C4-2B (cell line): ENCODE results near the gene PRDM15.

Experiments used
- H3K27ac ChIP-seq: fragments of 450-650 bp; 2 replicates; pipeline ENCODE4 v1.5.1; 2017
- CTCF ChIP-seq: fragments of 450-650 bp; conservative IDR thresholded peaks from 2 replicates; pipeline ENCODE4 v1.5.1; 2017; ENCODE audit warnings: mild to moderate bottlenecking
- ZFX ChIP-seq: fragments of 450-650 bp; IDR thresholded peaks from 2 replicates; pipeline ENCODE4 v1.6.1; 2017

Gene PRDM15

GRCh38 chr21:41825881-41826280 lies 53.3 kb downstream of the PRDM15 start:
- H3K27ac ChIP-seq = no peak overlapping the region
- TF ChIP-seq ZFX = no peak
- no peak for TF ChIP-seq CTCF

- no peak overlapping the region for H3K27ac ChIP-seq
- TF ChIP-seq CTCF (no peak), ZFX (no peak)
Observed at GRCh38 chr21:41825216-41825615, 53.9 kb downstream of the PRDM15 start.

- no peak overlapping the region for H3K27ac ChIP-seq
- TF ChIP-seq CTCF (no peak), ZFX (no peak)
Observed at GRCh38 chr21:41824466-41825207, 54.5 kb downstream of the PRDM15 start.

GRCh38 chr21:41823906-41824305 lies 55.2 kb downstream of the PRDM15 start:
- no peak overlapping the region for H3K27ac ChIP-seq

GRCh38 chr21:41823166-41823565 lies 56.0 kb downstream of the PRDM15 start:
- no peak overlapping the region for H3K27ac ChIP-seq

More at GRCh38 chr21:41823906-41824305, 55.2 kb downstream of the PRDM15 start:
- no peak for TF ChIP-seq ZFX
- TF ChIP-seq CTCF = no peak

GRCh38 chr21:41821756-41822431 lies 57.2 kb downstream of the PRDM15 start:
- TF ChIP-seq ZFX = no peak
- TF ChIP-seq CTCF = no peak
- H3K27ac ChIP-seq = no peak overlapping the region

More at GRCh38 chr21:41823166-41823565, 56.0 kb downstream of the PRDM15 start:
- TF ChIP-seq CTCF (no peak), ZFX (no peak)

GRCh38 chr21:41821081-41821755 lies 57.9 kb downstream of the PRDM15 start:
- no peak overlapping the region for H3K27ac ChIP-seq
- TF ChIP-seq ZFX (no peak), CTCF (no peak)
